Ectodermal cell (in vitro differentiated cells): ENCODE results near the gene CDC26.
"Not testable (repeated sequence)": the region's sequence is repeated elsewhere in the genome, so short reads cannot be mapped to it uniquely, and the experiment has no call there.

ENCODE experiments used
- H3K27ac ChIP-seq: 2 replicates; pipeline ENCODE4 v1.7.0; 2013; ENCODE audit warnings: mild to moderate bottlenecking, low read depth, low read length; ENCODE audit not compliant: insufficient read depth, poor library complexity, severe bottlenecking
- H3K27me3 ChIP-seq: 2 replicates; pipeline ENCODE4 v1.7.0; 2013; ENCODE audit warnings: mild to moderate bottlenecking, low read length; ENCODE audit not compliant: insufficient read depth, control insufficient read depth, poor library complexity, severe bottlenecking
- H3K36me3 ChIP-seq: one replicate; pipeline ENCODE4 v1.7.0; 2013; ENCODE audit warnings: low read length; ENCODE audit not compliant: control insufficient read depth, insufficient read depth
- H3K4me1 ChIP-seq: one replicate; pipeline ENCODE4 v1.7.0; 2013; ENCODE audit warnings: low read length; ENCODE audit not compliant: control insufficient read depth, insufficient read depth
- H3K4me3 ChIP-seq: 2 replicates; pipeline ENCODE4 v1.7.0; 2013; ENCODE audit warnings: low read depth, low read length, control low read depth; ENCODE audit not compliant: insufficient read depth
- H3K9me3 ChIP-seq: 2 replicates; pipeline ENCODE4 v1.7.0; 2013; ENCODE audit warnings: mild to moderate bottlenecking, low read length, moderate library complexity; ENCODE audit not compliant: control insufficient read depth
- WGBS, 2 experiments: methylation state at CpG; one replicate each; pipeline ENCODE4 v1.1.7; 2013; ENCODE audit warnings: missing lambda C conversion rate in 2 of 2; 5-methylcytosine and 5-hydroxymethylcytosine counted together

Gene CDC26

DNA sequence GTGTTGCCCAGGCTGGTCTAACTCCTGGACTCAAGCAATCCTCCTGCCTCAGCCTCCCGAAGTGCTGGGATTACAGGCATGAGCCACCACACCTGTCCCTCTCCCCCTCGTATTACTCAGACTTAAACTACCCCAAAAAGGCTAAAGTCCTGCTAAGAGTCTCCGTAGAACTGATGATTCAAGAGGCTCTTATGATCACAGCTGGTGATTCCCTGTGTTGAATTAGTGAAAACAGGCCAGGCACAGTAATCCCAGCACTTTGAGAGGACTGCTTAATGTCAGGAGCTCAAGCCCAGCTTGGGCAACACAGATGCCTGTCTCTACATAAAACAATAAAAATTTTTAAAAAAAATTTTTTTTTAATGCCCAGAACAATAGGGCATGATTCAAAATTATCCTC lies 9.2 kb downstream of the CDC26 start:
- H3K4me1 ChIP-seq, result no peaks in the 10 kb centered on the region
- no peak overlapping the region for H3K27ac ChIP-seq
- H3K4me3 ChIP-seq, result no peak overlapping the region
- 94 to 95% methylated on average over 3 of the region's 3 CpGs for WGBS, 2 experiments
- no peaks in the 10 kb centered on the region for H3K9me3 ChIP-seq
- no peaks in the 10 kb centered on the region for H3K27me3 ChIP-seq
- H3K36me3 ChIP-seq, result peaks cover 5% of the 10 kb centered on the region

DNA sequence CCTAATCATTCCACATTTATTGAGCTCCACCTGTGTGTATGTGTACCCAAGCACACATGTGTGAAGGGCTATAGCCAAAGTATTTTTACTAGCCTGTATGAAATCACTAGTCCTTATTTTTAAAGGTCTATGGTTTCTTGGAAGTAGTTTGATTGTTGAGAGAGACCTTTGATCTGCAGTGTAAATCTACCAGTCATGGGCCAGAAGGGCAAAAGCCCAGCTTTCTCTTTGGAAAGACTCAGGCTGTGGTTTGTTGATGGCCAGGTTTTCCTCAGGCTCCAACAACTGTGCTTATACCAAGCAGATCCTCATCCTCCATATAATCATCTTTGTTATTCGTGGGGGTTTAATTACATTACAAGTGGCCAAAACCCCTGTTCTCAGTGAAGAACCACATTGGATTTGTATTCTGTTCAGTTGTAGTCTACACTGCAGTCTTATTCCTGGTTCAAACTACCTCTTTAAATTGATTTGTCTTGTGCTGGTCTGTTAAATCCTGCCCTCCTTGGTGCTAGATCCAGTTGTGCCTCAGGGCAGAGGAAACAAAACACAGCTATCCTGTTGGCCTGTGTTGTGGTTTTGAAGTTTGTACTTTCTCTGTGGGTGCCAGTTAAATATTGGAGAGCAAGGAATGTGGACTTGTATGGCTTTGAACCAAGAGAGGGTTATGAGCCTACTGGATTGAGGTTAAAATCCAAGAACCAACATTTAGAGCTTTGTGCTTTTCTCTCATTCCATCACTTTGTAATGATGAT lies 13.3 kb downstream of the CDC26 start:
- H3K27ac ChIP-seq, result no peak overlapping the region
- H3K4me3 ChIP-seq, result no peak overlapping the region
- no peaks in the 10 kb centered on the region for H3K27me3 ChIP-seq
- peaks cover 12% of the 10 kb centered on the region for H3K36me3 ChIP-seq
- no peaks in the 10 kb centered on the region for H3K4me1 ChIP-seq
- WGBS, 2 experiments, result 89 to 100% methylated on average over 1 of the region's 1 CpG
- no peaks in the 10 kb centered on the region for H3K9me3 ChIP-seq

DNA sequence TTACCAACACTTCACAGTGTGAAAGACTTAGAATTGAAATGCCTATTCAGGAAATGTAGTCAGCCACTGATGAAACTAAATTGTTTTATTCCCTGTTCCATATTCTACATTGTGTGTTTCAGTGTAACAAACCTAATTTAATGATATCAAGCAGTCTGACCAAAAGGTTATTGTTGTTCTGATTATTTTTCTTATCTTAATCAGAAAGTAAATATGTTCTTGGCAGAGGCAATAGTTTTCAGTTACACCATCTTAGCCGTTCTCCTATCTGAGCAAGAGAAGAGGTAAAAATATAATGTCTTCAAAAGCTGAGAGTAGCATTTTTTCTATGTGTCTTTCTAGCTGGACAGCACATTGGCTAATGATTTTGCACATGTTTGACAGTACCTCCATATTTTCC lies 17.1 kb downstream of the CDC26 start:
- Histone ChIP-seq H3K9me3 (no peaks in the 10 kb centered on the region), H3K4me3 (no peak overlapping the region), H3K36me3 (peaks cover 12% of the 10 kb centered on the region), H3K4me1 (no peaks in the 10 kb centered on the region), H3K27me3 (no peaks in the 10 kb centered on the region), H3K27ac (no peak overlapping the region)
- 96 to 100% methylated on average over 1 of the region's 1 CpG for WGBS, 2 experiments

DNA sequence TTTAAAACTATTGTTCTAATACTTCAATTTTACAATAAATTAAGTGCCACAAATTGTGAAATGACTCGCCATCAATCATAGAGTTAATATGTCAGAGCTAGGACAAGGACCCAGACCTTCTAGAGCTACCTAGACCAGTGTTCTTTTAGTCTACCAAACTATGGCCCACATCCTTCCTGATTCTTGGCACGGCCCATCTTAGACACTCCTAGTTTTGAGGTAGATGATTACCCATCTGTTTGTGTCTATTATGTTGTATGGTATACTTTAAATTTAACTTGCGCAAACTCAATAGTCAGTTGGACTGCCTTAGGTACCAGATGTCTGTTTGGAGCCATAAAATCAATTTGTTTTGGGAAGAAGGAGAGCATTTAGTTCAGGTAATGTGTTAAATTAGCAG lies 17.5 kb downstream of the CDC26 start:
- Histone ChIP-seq H3K27ac (no peak overlapping the region), H3K4me1 (no peaks in the 10 kb centered on the region), H3K4me3 (no peak overlapping the region), H3K9me3 (no peaks in the 10 kb centered on the region), H3K27me3 (no peaks in the 10 kb centered on the region), H3K36me3 (peaks cover 12% of the 10 kb centered on the region)
- WGBS, 2 experiments, result 93 to 99% methylated on average over 3 of the region's 3 CpGs

DNA sequence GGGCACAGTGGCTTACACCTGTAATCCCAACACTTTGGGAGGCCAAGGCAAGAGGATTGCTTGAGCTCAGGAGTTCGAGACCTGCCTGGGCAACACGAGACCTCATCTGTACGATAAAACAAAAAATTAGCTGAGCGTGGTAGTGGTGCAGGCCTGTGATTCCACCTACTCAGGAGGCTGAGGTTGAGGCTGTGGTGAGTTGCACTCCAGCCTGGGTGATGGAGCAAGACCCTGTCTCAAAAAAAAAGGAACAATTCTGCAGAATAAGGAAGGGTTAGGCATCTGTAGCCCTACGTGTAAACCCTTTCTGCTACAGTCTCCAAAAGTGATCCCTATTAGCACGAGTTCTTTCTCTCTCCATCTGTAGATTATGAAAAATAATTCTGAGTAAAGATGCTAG lies 19.9 kb downstream of the CDC26 start:
- Histone ChIP-seq H3K9me3 (no peaks in the 10 kb centered on the region), H3K36me3 (peaks cover 12% of the 10 kb centered on the region), H3K27me3 (no peaks in the 10 kb centered on the region), H3K4me3 (no peak overlapping the region), H3K27ac (no peak overlapping the region), H3K4me1 (no peaks in the 10 kb centered on the region)
- WGBS, 2 experiments, result 94 to 95% methylated on average over 6 of the region's 6 CpGs

DNA sequence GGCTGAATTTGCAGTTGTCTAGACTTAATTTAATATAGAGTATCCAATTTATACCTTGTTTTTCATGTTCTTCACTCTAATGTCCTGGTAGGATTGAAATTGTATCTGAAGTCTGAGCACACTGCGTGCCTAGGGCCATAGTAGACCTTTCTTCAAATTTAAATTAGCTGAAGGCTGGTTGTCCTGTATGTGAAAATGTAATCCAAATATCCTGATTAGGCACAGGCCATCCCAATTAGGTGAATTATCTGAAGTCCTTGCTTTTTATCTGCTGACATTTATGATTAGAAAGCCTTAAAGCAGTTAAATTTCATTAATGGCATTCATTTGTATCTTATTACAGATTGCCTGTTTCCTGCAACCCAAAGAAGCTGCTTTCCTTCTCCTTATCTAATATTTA lies 20.4 kb downstream of the CDC26 start:
- no peak overlapping the region for H3K27ac ChIP-seq
- no peaks in the 10 kb centered on the region for H3K9me3 ChIP-seq
- H3K4me3 ChIP-seq, result no peak overlapping the region
- no peaks in the 10 kb centered on the region for H3K4me1 ChIP-seq
- H3K27me3 ChIP-seq, result no peaks in the 10 kb centered on the region
- peaks cover 8% of the 10 kb centered on the region for H3K36me3 ChIP-seq
- WGBS, 2 experiments, result 93 to 95% methylated on average over 1 of the region's 1 CpG

DNA sequence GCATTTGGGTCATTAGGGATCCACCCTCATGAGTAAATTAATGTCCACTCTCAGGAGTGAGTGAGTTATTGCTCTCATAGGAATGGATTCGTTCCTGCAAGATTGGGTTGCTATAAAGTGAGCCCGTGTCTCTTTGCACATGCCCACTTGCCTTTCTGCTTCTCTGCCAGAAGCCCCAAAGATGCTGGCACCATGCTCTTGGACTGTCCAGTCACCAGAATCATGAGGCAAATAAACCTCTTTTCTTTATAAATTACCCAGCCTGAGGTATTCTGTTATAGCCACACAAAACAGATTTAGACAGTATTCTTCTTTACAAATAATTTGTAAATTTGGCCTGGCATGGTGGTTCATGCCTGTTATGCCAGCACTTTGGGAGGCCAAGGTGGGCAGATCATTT lies 24.6 kb downstream of the CDC26 start:
- Histone ChIP-seq H3K27me3 (no peaks in the 10 kb centered on the region), H3K9me3 (no peaks in the 10 kb centered on the region), H3K4me1 (no peaks in the 10 kb centered on the region), H3K4me3 (no peak overlapping the region), H3K27ac (no peak overlapping the region), H3K36me3 (no peaks in the 10 kb centered on the region)
- 88 to 94% methylated on average over 2 of the region's 2 CpGs for WGBS, 2 experiments

DNA sequence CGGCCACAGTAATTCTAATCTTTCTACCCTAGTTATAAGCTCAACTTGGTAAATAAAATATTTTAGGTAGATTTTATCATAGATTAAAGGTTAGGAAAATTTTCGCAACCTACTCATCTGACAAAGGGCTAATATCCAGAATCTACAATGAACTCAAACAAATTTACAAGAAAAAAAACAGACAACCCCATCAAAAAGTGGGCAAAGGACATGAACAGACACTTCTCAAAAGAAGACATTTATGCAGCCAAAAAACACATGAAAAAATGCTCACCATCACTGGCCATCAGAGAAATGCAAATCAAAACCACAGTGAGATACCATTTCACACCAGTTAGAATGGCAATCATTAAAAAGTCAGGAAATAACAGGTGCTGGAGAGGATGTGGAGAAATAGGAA lies 25.7 kb downstream of the CDC26 start:
- not testable (repeated sequence) for H3K4me3 ChIP-seq, H3K36me3 ChIP-seq, H3K4me1 ChIP-seq, H3K9me3 ChIP-seq, H3K27ac ChIP-seq, H3K27me3 ChIP-seq
- 83 to 100% methylated on average over 1 of the region's 2 CpGs for WGBS, 2 experiments

DNA sequence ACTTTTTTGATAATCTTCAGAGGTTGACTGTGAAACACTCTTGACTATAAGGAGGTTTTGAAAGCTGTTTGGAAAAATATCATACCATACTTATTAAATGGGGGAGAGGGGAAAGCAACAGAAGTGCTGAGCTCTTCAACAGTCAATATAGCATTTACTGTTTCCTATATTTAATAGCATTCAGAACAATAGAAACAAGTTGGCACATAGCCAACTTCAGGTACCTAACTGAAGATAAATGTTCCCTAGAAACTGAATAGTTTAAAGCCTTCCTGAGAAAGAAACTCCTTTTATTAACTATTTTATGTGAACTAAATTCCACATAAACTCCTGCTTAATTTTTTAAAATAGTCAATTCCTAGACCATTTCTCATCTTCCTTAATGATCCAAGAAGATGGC lies 27.7 kb downstream of the CDC26 start:
- H3K27me3 ChIP-seq, result no peaks in the 10 kb centered on the region
- H3K27ac ChIP-seq, result no peak overlapping the region
- H3K36me3 ChIP-seq, result no peaks in the 10 kb centered on the region
- no peaks in the 10 kb centered on the region for H3K4me1 ChIP-seq
- H3K4me3 ChIP-seq, result no peak overlapping the region
- no peaks in the 10 kb centered on the region for H3K9me3 ChIP-seq

DNA sequence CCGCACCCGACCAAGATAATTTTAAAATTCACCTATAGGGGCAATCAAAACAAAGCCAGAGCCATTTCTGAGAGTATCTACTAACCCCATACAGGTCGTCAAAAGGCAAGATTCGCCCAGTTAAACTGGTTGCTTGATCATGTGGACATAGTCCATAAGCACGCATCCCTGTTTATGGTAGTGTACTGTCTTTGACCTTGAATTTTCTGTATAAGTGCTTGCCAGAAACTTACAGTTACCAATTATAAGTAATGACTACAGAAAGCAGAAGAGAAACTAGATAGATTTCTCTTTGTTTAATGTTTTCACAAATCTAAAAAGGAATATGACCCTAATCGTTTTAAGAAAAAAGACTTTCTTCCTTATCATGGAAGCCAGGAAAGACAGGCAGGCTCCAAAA lies 28.4 kb downstream of the CDC26 start:
- WGBS, 2 experiments, result 90 to 93% methylated on average over 6 of the region's 6 CpGs
- no peaks in the 10 kb centered on the region for H3K36me3 ChIP-seq
- H3K9me3 ChIP-seq, result no peaks in the 10 kb centered on the region
- no peak overlapping the region for H3K4me3 ChIP-seq
- no peaks in the 10 kb centered on the region for H3K4me1 ChIP-seq
- H3K27ac ChIP-seq, result no peak overlapping the region
- H3K27me3 ChIP-seq, result no peaks in the 10 kb centered on the region

DNA sequence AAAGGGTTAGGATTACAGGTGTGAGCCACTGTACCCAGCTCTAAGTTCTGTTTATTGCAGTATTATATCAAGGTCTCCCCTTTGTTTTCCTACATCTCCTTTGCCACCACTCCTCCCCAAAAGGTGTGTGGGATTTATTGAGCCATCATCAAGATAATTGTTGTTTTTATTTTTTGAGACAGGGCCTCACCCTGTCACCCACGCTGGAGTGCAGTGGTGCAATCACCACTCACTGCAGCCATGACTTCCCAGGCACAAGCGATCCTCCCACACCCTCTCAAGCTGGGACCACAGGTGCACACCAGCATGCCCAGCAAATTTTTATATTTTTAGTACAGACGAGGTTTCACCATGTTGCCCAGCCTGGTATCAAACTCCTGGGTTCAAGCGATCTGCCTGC lies 29.5 kb downstream of the CDC26 start:
- H3K4me3 ChIP-seq, result no peak overlapping the region
- no peaks in the 10 kb centered on the region for H3K36me3 ChIP-seq
- 91% methylated on average over 4 of the region's 4 CpGs for WGBS, 2 experiments
- H3K9me3 ChIP-seq, result no peaks in the 10 kb centered on the region
- no peaks in the 10 kb centered on the region for H3K27me3 ChIP-seq
- no peak overlapping the region for H3K27ac ChIP-seq
- H3K4me1 ChIP-seq, result no peaks in the 10 kb centered on the region
